Neutrophil (primary cell): ENCODE measurements around the gene ARAP1.

Experiments used
- H3K27ac ChIP-seq: fragments of 200-600 bp; sonication (generic); 2 replicates; pipeline ENCODE4 v1.5.1; 2016; ENCODE audit warnings: mild to moderate bottlenecking, moderate library complexity
- H3K27me3 ChIP-seq: fragments of 200-600 bp; sonication (generic); 2 replicates; pipeline ENCODE4 v1.6.0; 2016; ENCODE audit warnings: mild to moderate bottlenecking
- H3K36me3 ChIP-seq: fragments of 200-600 bp; sonication (generic); 2 replicates; pipeline ENCODE4 v1.5.1; 2017
- H3K4me1 ChIP-seq, 2 experiments: fragments of 200-600 bp in 1 of 2; sonication (generic) in 1 of 2; 1 replicate in 1 of 2; 2 replicates in 1 of 2; pipeline versions ENCODE4 v1.5.1 to v1.6.1; 2013 to 2016; ENCODE audit warnings: low read depth in 1 of 2, low read length in 1 of 2, mild to moderate bottlenecking in 1 of 2, moderate library complexity in 1 of 2; ENCODE audit not compliant: control insufficient read depth in 1 of 2, insufficient read depth in 1 of 2
- H3K4me3 ChIP-seq, 2 experiments: fragments of 200-600 bp in 1 of 2; sonication (generic) in 1 of 2; 1 replicate in 1 of 2; 2 replicates in 1 of 2; pipeline ENCODE4 v1.5.1; 2013 to 2016; ENCODE audit warnings: low read depth in 1 of 2, low read length in 1 of 2, mild to moderate bottlenecking in 1 of 2, moderate library complexity in 1 of 2
- H3K9me3 ChIP-seq: fragments of 200-600 bp; sonication (generic); 2 replicates; pipeline ENCODE4 v1.5.1; 2016
- TF ChIP-seq, protein P1 (sequence below): fragments of 200-600 bp; sonication (generic); IDR thresholded peaks from 2 replicates; pipeline ENCODE4 v1.5.1; 2016; ENCODE audit warnings: antibody characterized with exemption

The ARAP1 gene

DNA sequence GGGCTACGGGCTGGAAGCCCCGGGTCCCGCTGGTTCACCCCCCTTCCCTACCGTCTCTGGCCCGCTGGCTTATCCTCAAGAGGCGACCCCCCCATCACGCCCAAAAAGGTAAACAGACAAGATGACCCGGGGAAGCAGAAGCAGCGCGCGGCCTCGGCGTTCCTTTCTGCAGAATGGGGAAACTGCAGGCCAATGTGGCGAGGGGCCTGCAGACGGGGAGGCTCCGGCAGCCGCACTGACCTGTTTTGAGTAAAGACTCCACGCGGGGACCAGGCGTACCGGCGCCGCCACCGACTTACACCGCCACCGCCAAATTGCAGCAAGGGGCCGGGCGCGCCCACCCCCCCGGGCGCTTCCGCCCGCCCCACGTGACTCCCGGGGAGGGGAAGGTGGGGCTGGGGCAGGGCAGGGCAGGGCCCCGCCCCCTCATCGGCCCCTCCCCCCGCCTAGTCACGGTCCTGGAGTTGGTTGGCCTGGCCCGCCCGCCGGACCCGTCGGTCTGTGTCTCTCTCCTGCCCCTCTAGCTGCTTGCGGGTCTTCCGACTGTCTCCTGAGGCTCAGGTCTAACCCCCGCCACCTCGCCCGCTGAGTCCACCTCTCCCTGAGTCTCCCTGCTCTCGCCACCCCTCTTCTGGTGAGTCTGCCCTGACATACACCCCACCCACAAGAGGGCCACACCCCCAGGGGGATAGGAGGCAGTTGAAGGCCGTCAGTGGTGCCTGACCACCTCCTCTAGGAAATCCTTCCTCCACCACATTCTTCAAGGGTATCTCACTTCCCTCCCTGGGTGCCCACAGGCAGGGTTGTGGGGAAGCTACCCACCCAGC lies at the start of gene ARAP1:
Gene ARAP1 (minus strand): TSS at position 321 of the 827 bp plus-strand sequence. CDS start 25,280 bp downstream, outside the sequence.
- TF ChIP-seq, protein P1, sequence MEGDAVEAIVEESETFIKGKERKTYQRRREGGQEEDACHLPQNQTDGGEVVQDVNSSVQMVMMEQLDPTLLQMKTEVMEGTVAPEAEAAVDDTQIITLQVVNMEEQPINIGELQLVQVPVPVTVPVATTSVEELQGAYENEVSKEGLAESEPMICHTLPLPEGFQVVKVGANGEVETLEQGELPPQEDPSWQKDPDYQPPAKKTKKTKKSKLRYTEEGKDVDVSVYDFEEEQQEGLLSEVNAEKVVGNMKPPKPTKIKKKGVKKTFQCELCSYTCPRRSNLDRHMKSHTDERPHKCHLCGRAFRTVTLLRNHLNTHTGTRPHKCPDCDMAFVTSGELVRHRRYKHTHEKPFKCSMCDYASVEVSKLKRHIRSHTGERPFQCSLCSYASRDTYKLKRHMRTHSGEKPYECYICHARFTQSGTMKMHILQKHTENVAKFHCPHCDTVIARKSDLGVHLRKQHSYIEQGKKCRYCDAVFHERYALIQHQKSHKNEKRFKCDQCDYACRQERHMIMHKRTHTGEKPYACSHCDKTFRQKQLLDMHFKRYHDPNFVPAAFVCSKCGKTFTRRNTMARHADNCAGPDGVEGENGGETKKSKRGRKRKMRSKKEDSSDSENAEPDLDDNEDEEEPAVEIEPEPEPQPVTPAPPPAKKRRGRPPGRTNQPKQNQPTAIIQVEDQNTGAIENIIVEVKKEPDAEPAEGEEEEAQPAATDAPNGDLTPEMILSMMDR: peak; percentile 59
- peaks cover 28% of the 10 kb centered on the region for H3K36me3 ChIP-seq
- H3K4me1 ChIP-seq: peaks cover 49 to 53% of the 10 kb centered on the region in 2 experiments
- peak within 1 kb of the TSS; percentile 90 for H3K27ac ChIP-seq
- no peaks in the 10 kb centered on the region for H3K27me3 ChIP-seq
- H3K4me3 ChIP-seq: peak within 1 kb of the TSS; percentile 84 to 99
- H3K9me3 ChIP-seq: no peaks in the 10 kb centered on the region

DNA sequence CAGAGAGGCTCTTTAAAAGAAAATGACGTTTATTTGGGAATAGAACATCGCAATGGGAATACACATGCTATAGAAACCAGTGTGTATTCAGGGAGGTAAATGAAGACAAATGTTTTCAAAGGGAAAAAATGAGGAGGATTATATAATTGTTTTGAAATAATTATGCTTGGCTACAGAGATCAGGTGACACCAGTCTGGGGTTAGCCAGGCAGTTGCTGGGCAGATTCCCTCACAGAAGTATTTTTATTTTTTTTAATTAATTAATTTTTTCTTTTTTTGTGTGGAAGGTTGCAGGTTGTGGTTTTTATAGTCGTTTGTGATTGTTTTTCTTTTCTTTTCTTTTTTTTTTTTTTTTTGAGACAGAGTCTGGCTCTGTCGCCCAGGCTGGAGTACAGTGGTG lies 47.2 kb upstream of the ARAP1 start:
- no peak overlapping the region for H3K4me3 ChIP-seq
- H3K36me3 ChIP-seq: peaks cover 40% of the 10 kb centered on the region
- peaks cover 44 to 47% of the 10 kb centered on the region in 2 experiments for H3K4me1 ChIP-seq
- TF ChIP-seq, protein P1: no peak
- no peaks in the 10 kb centered on the region for H3K27me3 ChIP-seq
- H3K9me3 ChIP-seq: no peaks in the 10 kb centered on the region
- peak overlapping the region; percentile 77 for H3K27ac ChIP-seq

DNA sequence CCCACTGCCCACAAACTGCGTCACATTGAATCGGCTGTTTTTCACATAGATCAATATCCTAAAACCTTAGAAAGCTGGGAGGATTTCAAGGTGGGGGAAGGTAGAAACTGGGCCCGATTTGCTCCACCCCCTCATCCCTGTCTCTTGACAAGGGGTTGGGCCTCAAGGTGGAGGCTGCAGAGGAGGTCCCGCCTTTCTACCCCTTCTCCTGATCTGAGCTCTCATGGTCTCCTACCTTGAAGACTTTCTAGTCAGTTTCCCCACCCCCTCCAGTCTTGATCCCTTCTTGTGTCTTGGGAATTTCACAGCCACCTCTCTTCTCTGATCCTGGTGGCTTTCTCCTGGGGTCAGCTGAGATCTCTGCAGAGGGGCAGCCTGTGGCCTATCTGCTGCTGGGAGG lies 46.2 kb upstream of the ARAP1 start:
- TF ChIP-seq, protein P1: no peak
- no peaks in the 10 kb centered on the region for H3K9me3 ChIP-seq
- peak overlapping the region; percentile 77 for H3K27ac ChIP-seq
- H3K36me3 ChIP-seq: peaks cover 34% of the 10 kb centered on the region
- no peak overlapping the region for H3K4me3 ChIP-seq
- H3K4me1 ChIP-seq: peaks cover 41 to 46% of the 10 kb centered on the region in 2 experiments
- no peaks in the 10 kb centered on the region for H3K27me3 ChIP-seq

DNA sequence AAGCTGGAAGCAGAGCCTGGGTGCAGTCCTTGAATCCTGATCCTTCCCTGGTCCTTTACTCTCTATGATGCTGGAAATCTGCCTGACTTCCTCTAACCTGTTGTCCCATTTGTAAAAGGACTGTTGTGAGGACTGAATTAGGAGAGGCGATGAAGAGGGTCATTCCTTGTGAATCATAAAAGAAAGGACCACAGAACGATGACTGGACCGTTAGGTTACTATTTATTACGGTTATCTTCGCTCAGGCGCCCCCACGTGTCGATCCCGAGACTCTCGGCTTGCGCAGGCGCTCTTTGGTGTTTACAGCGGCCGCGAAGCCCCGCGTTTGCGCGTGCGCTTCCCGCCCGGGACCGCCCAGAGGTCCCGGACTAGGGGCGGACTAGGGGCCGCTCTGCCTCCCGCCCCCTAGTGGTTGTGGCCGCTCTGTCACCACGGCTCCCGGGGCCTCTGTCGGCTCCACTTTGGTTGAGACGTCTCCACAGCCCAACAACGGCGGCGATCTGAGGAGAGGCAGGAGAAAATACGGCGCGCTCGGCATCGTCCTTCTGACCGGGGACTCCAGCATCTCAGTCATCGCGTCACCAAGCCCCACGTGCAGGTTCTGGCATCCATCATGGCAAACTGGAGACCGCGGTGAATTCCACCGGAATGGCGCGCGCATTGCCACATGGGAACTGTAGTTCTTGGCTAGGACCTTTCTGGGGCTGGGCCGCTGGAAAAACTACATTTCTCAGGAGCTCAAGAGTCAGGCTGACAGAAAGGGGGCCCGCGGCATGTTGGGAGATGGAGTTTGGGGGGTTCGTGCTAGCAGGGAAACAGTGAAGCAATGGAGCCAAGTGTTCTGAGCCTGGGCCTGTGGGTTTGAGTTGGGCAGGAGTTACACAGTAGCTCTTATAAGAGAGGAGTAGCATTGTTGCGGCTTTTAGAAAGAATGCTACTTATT lies 41.5 kb upstream of the ARAP1 start, which contains the start of gene STARD10:
Gene STARD10 (minus strand): TSS at position 623 of the 943 bp plus-strand sequence. CDS start 12,866 bp downstream, outside the sequence.
- TF ChIP-seq, protein P1: peak; percentile 98
- Histone ChIP-seq H3K36me3 (no peaks in the 10 kb centered on the region), H3K4me3 (peak within 1 kb of the TSS; percentile 62 to 86), H3K27me3 (no peaks in the 10 kb centered on the region), H3K9me3 (no peaks in the 10 kb centered on the region), H3K4me1 (peaks cover 53 to 57% of the 10 kb centered on the region in 2 experiments), H3K27ac (peak within 1 kb of the TSS; percentile 98)

DNA sequence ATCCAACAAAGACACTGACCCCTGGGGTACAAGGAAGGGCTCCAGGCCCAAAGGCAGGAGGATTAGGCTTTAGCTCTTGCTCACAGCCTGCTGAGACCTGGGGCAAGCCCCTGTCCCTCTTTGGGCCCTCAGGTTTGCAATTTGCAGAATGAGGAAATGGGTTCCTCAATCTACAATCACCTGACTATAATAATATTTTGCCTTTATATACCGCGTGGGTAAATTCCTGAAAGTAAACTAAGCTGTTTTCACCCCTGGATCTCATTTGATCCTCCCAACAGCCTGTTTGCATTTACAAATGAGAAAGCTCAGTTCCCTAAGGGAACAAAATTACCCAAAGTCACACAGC lies 40.8 kb upstream of the ARAP1 start:
- Histone ChIP-seq H3K36me3 (no peaks in the 10 kb centered on the region), H3K9me3 (no peaks in the 10 kb centered on the region), H3K4me3 (peak overlapping the region; percentile 62 to 86), H3K27me3 (no peaks in the 10 kb centered on the region), H3K4me1 (peaks cover 53 to 57% of the 10 kb centered on the region in 2 experiments), H3K27ac (peak overlapping the region; percentile 98)
- TF ChIP-seq, protein P1: no peak
